MM.1S (cell line): ENCODE measurements around the gene CBARP.

ENCODE experiments used
- DNase-seq: peaks from one replicate; pipeline ENCODE4 v3.0.0-alpha.2; 2015
- H2AFZ ChIP-seq: fragments of 300-600 bp; sonication (generic); 2 replicates; pipeline ENCODE4 v1.6.0; 2016; ENCODE audit warnings: antibody characterized with exemption, low read length
- H3F3A ChIP-seq: fragments of 300-600 bp; sonication (generic); 2 replicates; pipeline ENCODE4 v1.6.1; 2016; ENCODE audit warnings: mild to moderate bottlenecking, antibody characterized with exemption, low read length, moderate library complexity, mixed read lengths; ENCODE audit not compliant: insufficient read depth
- H3K27ac ChIP-seq: fragments of 300-600 bp; sonication (generic); 2 replicates; pipeline ENCODE4 v1.5.1; 2016; ENCODE audit warnings: mild to moderate bottlenecking, low read length
- H3K27me3 ChIP-seq: fragments of 300-600 bp; sonication (generic); replicated peaks from 2 replicates; pipeline ENCODE4 v1.6.0; 2016; ENCODE audit warnings: low read length; ENCODE audit not compliant: insufficient read depth
- H3K36me3 ChIP-seq: fragments of 300-600 bp; sonication (generic); replicated peaks from 2 replicates; pipeline ENCODE4 v1.6.1; 2016; ENCODE audit warnings: mild to moderate bottlenecking, low read length, mixed read lengths; ENCODE audit not compliant: insufficient read depth
- H3K4me1 ChIP-seq: fragments of 300-600 bp; sonication (generic); 2 replicates; pipeline ENCODE4 v1.6.1; 2016; ENCODE audit warnings: low read length, mixed read lengths
- H3K4me2 ChIP-seq: fragments of 300-600 bp; sonication (generic); 2 replicates; pipeline ENCODE4 v1.6.0; 2016; ENCODE audit warnings: low read depth, low read length
- H3K4me3 ChIP-seq: fragments of 300-600 bp; sonication (generic); 2 replicates; pipeline ENCODE4 v1.5.1; 2016; ENCODE audit warnings: low read length, mixed read lengths
- H3K79me2 ChIP-seq: fragments of 300-600 bp; sonication (generic); 2 replicates; pipeline ENCODE4 v1.6.1; 2016; ENCODE audit warnings: mixed run types, low read length, mixed read lengths
- H3K9ac ChIP-seq: fragments of 300-600 bp; sonication (generic); 2 replicates; pipeline ENCODE4 v1.6.1; 2016; ENCODE audit warnings: low read length, mixed read lengths
- H3K9me2 ChIP-seq: fragments of 300-600 bp; sonication (generic); replicated peaks from 2 replicates; pipeline ENCODE4 v1.6.1; 2016; ENCODE audit warnings: mild to moderate bottlenecking, low read length, mixed read lengths; ENCODE audit not compliant: insufficient read depth
- H3K9me3 ChIP-seq: fragments of 300-600 bp; sonication (generic); replicated peaks from 2 replicates; pipeline ENCODE4 v1.6.1; 2016; ENCODE audit warnings: mild to moderate bottlenecking, low read length, mixed read lengths; ENCODE audit not compliant: insufficient read depth
- H4K20me1 ChIP-seq: fragments of 300-600 bp; sonication (generic); 2 replicates; pipeline ENCODE4 v1.6.1; 2016; ENCODE audit warnings: mild to moderate bottlenecking, low read length, moderate library complexity, mixed read lengths; ENCODE audit not compliant: insufficient read depth
- CTCF ChIP-seq: fragments of 300-600 bp; sonication (generic); IDR thresholded peaks from 2 replicates; pipeline ENCODE4 v1.5.1; 2016; ENCODE audit warnings: antibody characterized with exemption, low read length, mixed read lengths
- EZH2 ChIP-seq: fragments of 300-600 bp; sonication (generic); optimal IDR thresholded peaks from 2 replicates; pipeline ENCODE3; 2017; ENCODE audit warnings: low read depth, mild to moderate bottlenecking, antibody characterized with exemption, low read length, mixed read lengths
- EZH2phosphoT487 ChIP-seq: fragments of 300-600 bp; sonication (generic); IDR thresholded peaks from 2 replicates; pipeline ENCODE4 v1.6.1; 2018; ENCODE audit warnings: antibody characterized with exemption, low read length

The CBARP gene

GRCh38 chr19:1278074-1278473 is 40.3 kb upstream of the CBARP start:
- Histone ChIP-seq H3K36me3 (peaks cover 14% of the 10 kb centered on the region), H3K4me1 (peaks cover 13% of the 10 kb centered on the region), H3K79me2 (peaks cover 45% of the 10 kb centered on the region), H3K9me2 (no peaks in the 10 kb centered on the region), H3K4me2 (no peak overlapping the region), H3K27ac (no peak overlapping the region), H3K9ac (no peak overlapping the region), H4K20me1 (no peaks in the 10 kb centered on the region), H3K4me3 (no peak overlapping the region), H3K27me3 (peaks cover 4% of the 10 kb centered on the region), H3K9me3 (no peaks in the 10 kb centered on the region), H2AFZ (no peak overlapping the region), H3F3A (peaks cover 33% of the 10 kb centered on the region)
- no peak for TF ChIP-seq EZH2
- no peak for TF ChIP-seq EZH2phosphoT487
- DNase-seq = no peak

DNA sequence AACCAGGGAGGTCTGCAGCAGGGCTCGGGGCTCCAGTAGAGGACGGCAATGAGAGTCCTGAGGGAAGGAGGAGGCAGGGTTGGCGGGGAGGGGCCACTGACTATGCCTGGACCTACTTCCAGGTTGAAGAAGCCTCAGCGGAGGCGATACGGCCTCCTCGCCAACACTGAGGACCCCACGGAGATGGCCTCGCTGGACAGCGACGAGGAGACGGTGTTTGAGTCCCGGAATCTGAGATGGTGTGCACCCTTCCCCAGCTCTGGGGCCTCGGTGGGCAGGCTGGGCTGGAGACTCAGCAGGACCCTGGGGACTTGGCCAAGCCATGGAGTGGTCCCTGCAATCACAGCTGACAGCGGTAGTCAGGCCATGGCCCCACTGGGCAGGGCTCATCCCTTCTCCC is 39.3 kb upstream of the CBARP start:
- peak overlapping the region; percentile 94 for H3K4me2 ChIP-seq
- H3K79me2 ChIP-seq = peaks cover 55% of the 10 kb centered on the region
- TF ChIP-seq EZH2 = no peak
- no peak for TF ChIP-seq EZH2phosphoT487
- no peak for TF ChIP-seq CTCF
- H3K4me3 ChIP-seq = peak overlapping the region; percentile 92; the same call in 1 of the 2 replicates
- peaks cover 24% of the 10 kb centered on the region for H3K36me3 ChIP-seq
- H3K27ac ChIP-seq = peak overlapping the region; percentile 97; the same call in 1 of the 2 replicates
- peaks cover 13% of the 10 kb centered on the region for H3K4me1 ChIP-seq
- H2AFZ ChIP-seq = no peak overlapping the region
- peak overlapping the region; percentile 97; the same call in 1 of the 2 replicates for H3K9ac ChIP-seq
- peaks cover 43% of the 10 kb centered on the region for H3F3A ChIP-seq
- H4K20me1 ChIP-seq = no peaks in the 10 kb centered on the region
- H3K9me2 ChIP-seq = no peaks in the 10 kb centered on the region
- H3K27me3 ChIP-seq = no peaks in the 10 kb centered on the region
- no peaks in the 10 kb centered on the region for H3K9me3 ChIP-seq
- DNase-seq = no peak

- H3K4me1 ChIP-seq = peaks cover 13% of the 10 kb centered on the region
Observed at GRCh38 chr19:1276628-1277022, 38.8 kb upstream of the CBARP start.

More at GRCh38 chr19:1276628-1277022, 38.8 kb upstream of the CBARP start:
- no peak overlapping the region for H2AFZ ChIP-seq
- peak; percentile 84 for DNase-seq
- no peaks in the 10 kb centered on the region for H3K9me2 ChIP-seq
- H4K20me1 ChIP-seq = no peaks in the 10 kb centered on the region
- peak overlapping the region; percentile 97 for H3K27ac ChIP-seq
- no peaks in the 10 kb centered on the region for H3K9me3 ChIP-seq
- H3K27me3 ChIP-seq = no peaks in the 10 kb centered on the region
- H3K36me3 ChIP-seq = peaks cover 28% of the 10 kb centered on the region
- TF ChIP-seq EZH2phosphoT487 = no peak
- no peak for TF ChIP-seq EZH2
- TF ChIP-seq CTCF = no peak
- H3K79me2 ChIP-seq = peaks cover 60% of the 10 kb centered on the region
- H3K4me2 ChIP-seq = peak overlapping the region; percentile 94
- peaks cover 48% of the 10 kb centered on the region for H3F3A ChIP-seq
- peak overlapping the region; percentile 92 for H3K4me3 ChIP-seq
- peak overlapping the region; percentile 97 for H3K9ac ChIP-seq
